GM12801 (cell line): ENCODE results near the gene OTUB2.

ENCODE experiments used
- CTCF ChIP-seq: IDR thresholded peaks from one replicate; pipeline ENCODE4 v1.5.1; 2011; ENCODE audit warnings: control low read depth; ENCODE audit not compliant: insufficient read length; ENCODE audit errors: extremely low read depth

OTUB2 gene

DNA sequence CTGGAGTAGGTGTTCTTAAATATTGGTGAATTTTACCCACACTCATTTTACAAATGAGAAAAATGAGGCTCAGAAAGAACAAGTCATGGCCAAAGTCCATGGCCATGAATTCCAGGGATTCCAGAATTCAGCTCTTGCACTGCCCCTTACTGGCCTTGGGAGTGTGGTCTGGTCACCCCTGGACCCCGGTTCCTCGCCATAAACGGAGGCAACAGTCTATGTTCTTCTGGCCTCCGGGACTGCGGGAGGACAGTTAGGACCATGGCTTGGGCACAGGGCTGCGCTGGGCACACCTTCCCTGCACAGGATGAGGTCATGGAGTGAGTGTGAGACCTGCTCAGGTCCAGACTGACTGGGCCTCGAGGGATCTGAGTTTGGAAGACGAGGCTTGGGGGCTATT is 22.1 kb upstream of the OTUB2 start:
- TF ChIP-seq CTCF, result no peak

- TF ChIP-seq CTCF, result no peak
These were observed 20.6 kb upstream of the OTUB2 start for GRCh38 chr14:94005324-94006073.

- TF ChIP-seq CTCF, result no peak
These were observed 17.9 kb upstream of the OTUB2 start for GRCh38 chr14:94008234-94008633.

DNA sequence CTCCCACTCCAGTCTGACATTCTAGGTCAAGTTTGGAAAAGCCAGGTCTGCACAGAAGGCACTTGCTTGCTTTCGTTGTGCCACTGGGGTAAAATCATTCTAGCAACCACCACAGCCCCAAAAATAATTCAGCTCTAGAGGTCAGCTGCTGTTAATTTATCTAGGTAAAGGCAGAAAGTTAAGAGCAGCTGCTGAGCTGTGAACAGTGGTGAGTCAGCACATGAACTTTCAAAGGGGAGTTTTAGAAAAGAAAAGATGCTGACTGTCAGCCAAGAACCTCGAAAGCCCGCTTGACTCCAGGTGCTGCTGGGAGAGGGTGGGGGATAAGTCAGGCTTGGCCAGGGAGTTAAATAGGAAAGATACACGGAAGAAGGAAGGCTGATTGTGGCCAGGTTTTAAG is 16.4 kb upstream of the OTUB2 start:
- no peak for TF ChIP-seq CTCF

DNA sequence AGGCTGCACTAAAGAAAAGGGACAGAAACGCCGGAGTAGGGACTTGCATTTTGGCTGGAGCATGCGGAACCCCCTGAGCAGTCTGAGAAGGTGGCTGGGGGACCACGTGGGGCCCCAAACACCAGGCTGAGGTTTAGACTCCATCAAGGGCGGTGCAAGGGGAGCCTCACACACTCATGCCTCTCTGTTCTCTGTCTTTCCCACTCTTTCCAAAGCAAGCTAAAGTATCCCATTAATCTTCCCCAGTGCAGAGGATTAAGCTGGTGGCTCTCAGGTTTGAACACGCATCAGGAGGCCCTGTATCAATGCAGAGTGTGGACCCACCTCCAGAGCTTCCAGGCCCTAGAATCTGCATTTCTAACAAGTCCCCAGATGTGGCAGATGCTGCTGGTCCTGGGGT is 15.5 kb upstream of the OTUB2 start:
- no peak for TF ChIP-seq CTCF

DNA sequence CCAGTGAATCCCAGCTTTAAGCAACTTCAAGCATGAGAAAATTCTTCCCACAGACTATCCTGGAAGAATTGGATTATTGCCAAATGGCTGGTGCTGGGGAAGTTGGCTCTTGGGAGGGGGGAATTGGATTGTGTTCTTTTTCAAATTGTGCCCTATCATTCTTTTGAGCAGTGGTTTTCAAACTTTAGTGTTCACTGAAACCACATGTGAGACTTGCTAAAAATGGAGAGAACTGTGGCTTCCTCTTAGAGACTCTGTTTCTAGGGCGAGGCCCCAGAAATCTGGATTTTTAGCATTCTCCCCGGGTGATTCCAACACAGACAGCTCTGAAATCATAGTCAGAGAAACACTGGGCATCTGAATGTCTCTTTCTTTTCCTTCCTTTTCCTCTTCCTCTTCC is 14.3 kb upstream of the OTUB2 start:
- TF ChIP-seq CTCF, result no peak

DNA sequence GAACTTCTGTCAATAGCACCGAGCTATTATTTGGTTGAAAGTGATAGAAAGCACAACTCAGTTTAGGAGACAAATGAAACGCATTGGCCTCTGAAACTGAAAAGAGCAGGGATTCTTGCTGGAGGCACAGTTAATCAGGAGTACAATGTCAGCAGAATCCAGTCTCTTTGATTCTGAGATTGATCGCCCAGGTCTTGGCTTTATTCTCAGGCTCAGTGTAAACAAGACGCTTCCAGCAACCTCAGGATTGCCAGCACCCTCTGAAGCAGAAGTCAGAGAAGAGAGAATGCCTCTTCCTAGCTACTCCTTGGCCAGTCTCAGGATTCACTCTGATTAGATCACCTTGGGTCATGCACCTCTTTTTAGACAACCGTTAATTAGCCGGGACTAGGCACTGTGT is 11.8 kb upstream of the OTUB2 start:
- no peak for TF ChIP-seq CTCF

GRCh38 chr14:94015223-94015622 is 10.9 kb upstream of the OTUB2 start:
- TF ChIP-seq CTCF, result no peak
